ENCODE data around the gene CYP19A1.

CYP19A1 gene

GRCh38 chr15:51331141-51331540 lies 7.3 kb downstream of the CYP19A1 start:
- TF ChIP-seq CTCF (IDR thresholded peaks at IDR 0.05; ENCODE audit: borderline replicate concordance, insufficient read depth, low read depth, low read length): no peak
- H3K4me3 ChIP-seq (ENCODE audit: low read depth, low read length): no peak overlapping the region

GRCh38 chr15:51328926-51329325 lies 9.5 kb downstream of the CYP19A1 start:
- no peak for TF ChIP-seq CTCF (IDR thresholded peaks at IDR 0.05; ENCODE audit: borderline replicate concordance, insufficient read depth, low read depth, low read length)

GRCh38 chr15:51327081-51327480 lies 11.3 kb downstream of the CYP19A1 start:
- no peak overlapping the region for H3K4me3 ChIP-seq (ENCODE audit: low read depth, low read length)
- TF ChIP-seq CTCF (IDR thresholded peaks at IDR 0.05; ENCODE audit: borderline replicate concordance, insufficient read depth, low read depth, low read length): no peak

More at GRCh38 chr15:51328926-51329325, 9.5 kb downstream of the CYP19A1 start:
- no peak overlapping the region for H3K4me3 ChIP-seq (ENCODE audit: low read depth, low read length)

GRCh38 chr15:51325167-51325566 lies 13.2 kb downstream of the CYP19A1 start:
- H3K4me3 ChIP-seq (ENCODE audit: low read depth, low read length): no peak overlapping the region
- no peak for TF ChIP-seq CTCF (IDR thresholded peaks at IDR 0.05; ENCODE audit: borderline replicate concordance, insufficient read depth, low read depth, low read length)

GRCh38 chr15:51323749-51324148 lies 14.6 kb downstream of the CYP19A1 start:
- no peak for TF ChIP-seq CTCF (IDR thresholded peaks at IDR 0.05; ENCODE audit: borderline replicate concordance, insufficient read depth, low read depth, low read length)
- no peak overlapping the region for H3K4me3 ChIP-seq (ENCODE audit: low read depth, low read length)

- H3K4me3 ChIP-seq (ENCODE audit: low read depth, low read length): no peak overlapping the region
- no peak for TF ChIP-seq CTCF (IDR thresholded peaks at IDR 0.05; ENCODE audit: borderline replicate concordance, insufficient read depth, low read depth, low read length)
Measured at GRCh38 chr15:51322621-51323296, 15.6 kb downstream of the CYP19A1 start.

GRCh38 chr15:51321316-51321715 lies 17.1 kb downstream of the CYP19A1 start:
- H3K4me3 ChIP-seq (ENCODE audit: low read depth, low read length): no peak overlapping the region
- TF ChIP-seq CTCF (IDR thresholded peaks at IDR 0.05; ENCODE audit: borderline replicate concordance, insufficient read depth, low read depth, low read length): no peak
